GM12864 (cell line): ENCODE results near the gene TRNP1.

Experiments
- DNase-seq: peaks from one replicate; pipeline ENCODE4 v3.0.0-alpha.2; 2011; ENCODE audit warnings: low read depth
- H3K4me3 ChIP-seq: 2 replicates; pipeline ENCODE4 v1.5.1; 2011; ENCODE audit warnings: mild to moderate bottlenecking, low read depth, low read length, control low read depth
- TF ChIP-seq, protein P1 (sequence below): IDR thresholded peaks from 2 replicates; pipeline ENCODE4 v1.5.1; 2011; ENCODE audit warnings: low read depth, mild to moderate bottlenecking, moderate library complexity, low read length, control low read depth, inconsistent platforms; ENCODE audit errors: missing control alignments

Gene TRNP1

DNA sequence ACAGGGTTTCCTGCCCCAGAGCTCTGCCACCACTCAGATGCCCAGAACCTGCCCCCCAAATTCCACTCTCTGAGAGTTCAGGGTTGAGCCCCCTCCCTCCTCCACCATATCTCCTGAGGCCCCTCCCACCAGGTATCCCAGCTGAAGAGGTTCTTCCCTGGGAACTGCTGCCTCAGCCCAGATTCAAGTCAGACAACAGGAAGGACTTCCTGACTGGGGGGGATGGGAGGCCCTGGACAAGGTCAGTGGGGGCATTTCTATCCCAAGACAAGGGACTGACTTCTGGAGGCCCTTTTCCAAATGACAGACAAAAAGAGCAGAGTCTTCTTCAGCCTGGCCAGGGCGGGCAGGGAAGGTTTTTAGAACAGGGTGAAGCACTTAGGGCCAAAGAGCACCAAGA is 43.2 kb downstream of the TRNP1 start:
- DNase-seq = no peak
- TF ChIP-seq, protein P1, sequence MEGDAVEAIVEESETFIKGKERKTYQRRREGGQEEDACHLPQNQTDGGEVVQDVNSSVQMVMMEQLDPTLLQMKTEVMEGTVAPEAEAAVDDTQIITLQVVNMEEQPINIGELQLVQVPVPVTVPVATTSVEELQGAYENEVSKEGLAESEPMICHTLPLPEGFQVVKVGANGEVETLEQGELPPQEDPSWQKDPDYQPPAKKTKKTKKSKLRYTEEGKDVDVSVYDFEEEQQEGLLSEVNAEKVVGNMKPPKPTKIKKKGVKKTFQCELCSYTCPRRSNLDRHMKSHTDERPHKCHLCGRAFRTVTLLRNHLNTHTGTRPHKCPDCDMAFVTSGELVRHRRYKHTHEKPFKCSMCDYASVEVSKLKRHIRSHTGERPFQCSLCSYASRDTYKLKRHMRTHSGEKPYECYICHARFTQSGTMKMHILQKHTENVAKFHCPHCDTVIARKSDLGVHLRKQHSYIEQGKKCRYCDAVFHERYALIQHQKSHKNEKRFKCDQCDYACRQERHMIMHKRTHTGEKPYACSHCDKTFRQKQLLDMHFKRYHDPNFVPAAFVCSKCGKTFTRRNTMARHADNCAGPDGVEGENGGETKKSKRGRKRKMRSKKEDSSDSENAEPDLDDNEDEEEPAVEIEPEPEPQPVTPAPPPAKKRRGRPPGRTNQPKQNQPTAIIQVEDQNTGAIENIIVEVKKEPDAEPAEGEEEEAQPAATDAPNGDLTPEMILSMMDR = no peak

DNA sequence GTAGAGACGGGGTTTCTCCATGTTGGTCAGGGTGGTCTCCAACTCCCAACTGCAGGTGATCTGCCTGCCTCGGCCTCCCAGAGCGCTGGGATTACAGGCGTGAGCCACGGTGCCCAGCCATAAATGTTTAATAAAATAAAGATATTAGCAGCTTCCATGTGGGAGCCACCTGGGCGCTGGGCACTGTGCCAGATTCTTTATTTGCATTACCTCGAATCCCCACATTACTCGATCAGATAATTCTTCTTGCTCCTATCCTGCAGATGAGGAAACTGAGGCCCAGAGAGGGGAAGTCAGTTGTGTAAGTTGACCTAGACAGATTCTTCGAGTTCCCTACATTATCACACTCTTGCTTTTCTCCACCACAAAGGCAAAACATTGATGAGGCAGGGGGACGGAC is 44.0 kb downstream of the TRNP1 start:
- DNase-seq = no peak
- H3K4me3 ChIP-seq = no peak overlapping the region
- TF ChIP-seq, protein P1 = no peak

More for the DNA sequence above, 43.2 kb downstream of the TRNP1 start:
- no peak overlapping the region for H3K4me3 ChIP-seq

DNA sequence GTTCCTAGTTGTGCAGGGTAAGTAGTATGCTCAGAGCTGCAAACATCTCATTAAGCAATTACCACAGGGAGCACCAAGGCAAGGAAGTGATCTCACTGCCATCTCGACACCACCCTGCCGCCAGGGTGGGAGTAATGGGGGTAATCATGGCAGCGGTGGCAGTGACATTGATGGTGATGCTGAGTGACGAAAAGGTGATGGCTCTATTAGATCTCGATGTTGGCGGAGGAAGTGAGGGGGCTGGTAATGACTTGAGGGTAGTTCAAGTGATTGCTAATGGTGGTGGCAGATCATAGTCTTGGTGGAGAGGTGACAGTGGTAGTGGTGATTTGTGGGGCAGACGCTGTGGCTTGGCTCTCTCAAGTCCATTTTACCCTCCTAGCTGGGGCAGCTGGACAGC is 44.5 kb downstream of the TRNP1 start:
- TF ChIP-seq, protein P1 = no peak
- H3K4me3 ChIP-seq = no peak overlapping the region
- no peak for DNase-seq

DNA sequence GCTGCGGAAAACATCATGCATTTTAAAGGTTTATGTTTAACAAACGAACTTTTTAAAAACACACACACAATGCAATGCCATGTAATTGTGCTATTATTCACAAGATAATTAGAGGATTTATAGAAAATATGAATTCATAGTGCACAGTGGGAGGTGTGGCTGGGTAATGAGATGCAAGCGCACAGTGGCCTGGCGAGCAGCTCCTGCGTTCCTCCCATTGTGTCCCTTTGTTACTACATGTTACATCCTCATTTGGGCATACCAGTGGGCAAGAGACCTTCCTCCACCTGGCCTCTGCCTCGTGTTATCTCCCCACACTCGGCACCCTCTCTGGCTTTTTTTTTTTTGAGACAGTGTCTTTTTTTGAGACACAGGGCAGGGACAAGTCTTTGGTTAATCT is 49.2 kb downstream of the TRNP1 start:
- H3K4me3 ChIP-seq = no peak overlapping the region
- TF ChIP-seq, protein P1 = no peak
- no peak for DNase-seq

DNA sequence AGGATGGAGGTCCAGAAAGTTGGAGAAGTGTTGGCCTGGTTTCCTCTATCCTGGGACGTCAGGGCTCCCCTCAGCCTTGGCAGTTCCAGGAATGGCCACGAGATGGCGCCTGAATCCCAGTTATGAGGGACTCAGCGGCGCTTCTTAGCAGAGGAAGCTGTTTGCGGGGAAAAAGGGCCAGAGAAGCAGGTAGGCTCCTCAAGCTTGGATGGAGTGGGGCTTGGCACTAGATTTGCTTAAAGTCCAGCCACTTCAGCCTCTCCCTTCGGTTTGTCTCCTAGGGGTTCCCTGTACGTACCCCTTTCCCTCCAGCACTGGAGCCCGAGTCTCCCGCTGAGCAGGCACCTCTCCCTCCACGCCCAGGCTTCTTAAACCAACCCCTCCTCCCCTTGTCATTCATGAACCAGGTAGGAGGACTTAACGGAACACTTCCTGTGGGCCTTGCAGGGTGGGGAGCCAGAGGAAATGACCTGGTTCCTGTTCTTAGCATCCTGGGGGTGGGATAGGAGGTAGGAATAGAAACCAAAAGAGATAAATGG is 51.2 kb downstream of the TRNP1 start:
- no peak overlapping the region for H3K4me3 ChIP-seq
- TF ChIP-seq, protein P1 = peak; percentile 99
- peak; percentile 21 for DNase-seq

DNA sequence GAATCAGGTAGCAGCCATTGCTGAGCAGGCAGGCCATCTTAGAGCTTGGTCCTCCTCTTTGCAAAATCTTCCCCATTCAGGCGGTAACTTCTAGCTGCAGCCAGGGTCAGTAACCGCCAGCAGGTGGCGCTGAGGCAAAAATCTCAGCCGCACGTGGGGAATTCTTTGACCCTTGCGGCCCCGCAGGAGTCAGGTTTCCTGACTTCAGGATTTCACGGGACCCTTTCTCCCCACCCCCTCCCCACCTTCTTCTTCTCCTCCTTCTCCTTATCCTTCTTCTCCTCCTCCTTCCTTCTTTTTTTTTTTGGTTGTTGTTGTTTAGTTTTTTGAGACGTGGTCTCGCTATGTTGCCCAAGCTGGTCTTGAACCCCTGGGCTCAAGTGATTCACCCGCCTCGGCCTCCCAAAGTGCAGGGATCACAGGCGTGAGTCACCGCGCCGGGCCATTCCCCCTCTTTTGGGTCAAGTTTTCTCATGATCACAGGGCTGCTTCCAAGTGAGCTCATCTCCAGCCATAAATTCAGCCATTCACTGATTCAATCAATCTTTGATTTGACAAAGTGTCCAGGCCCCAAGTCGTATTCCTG is 52.6 kb downstream of the TRNP1 start:
- H3K4me3 ChIP-seq = no peak overlapping the region
- TF ChIP-seq, protein P1 = peak; percentile 92
- DNase-seq = peak; percentile 12

DNA sequence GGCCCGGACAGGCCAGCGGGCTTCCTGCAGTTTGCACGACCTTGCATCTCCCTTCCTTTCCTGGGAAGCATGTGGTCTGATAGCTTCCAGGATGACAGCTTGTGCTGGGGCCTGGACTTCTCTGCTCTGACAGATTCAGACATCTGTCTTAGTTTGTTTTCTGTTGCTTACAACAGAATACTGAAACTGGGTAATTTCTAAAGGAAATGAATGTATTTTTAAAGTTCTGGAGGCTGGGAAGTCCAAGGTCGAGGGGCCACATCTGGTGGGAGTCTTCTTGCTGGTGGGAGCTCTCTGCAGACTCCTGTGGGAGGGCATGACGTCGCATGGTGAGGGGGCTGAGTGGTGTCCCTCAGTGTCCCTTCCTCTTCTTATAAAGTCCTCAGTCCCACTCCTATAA is 54.4 kb downstream of the TRNP1 start:
- TF ChIP-seq, protein P1 = no peak
- no peak overlapping the region for H3K4me3 ChIP-seq
- DNase-seq = no peak
